Left forelimb (tissue), 1 donor: ENCODE measurements around the gene ZSCAN23.
"Not testable (repeated sequence)": the region's sequence is repeated elsewhere in the genome, so short reads cannot be mapped to it uniquely, and the experiment has no call there.

ENCODE experiments used
- DNase-seq: peaks from one replicate; pipeline ENCODE4 v3.0.0-alpha.2; 2018; ENCODE audit warnings: low spot score

ZSCAN23 gene

GRCh38 chr6:28436404-28436803, 6.9 kb downstream of the ZSCAN23 start:
- no peak for DNase-seq

GRCh38 chr6:28433119-28433518, 10.2 kb downstream of the ZSCAN23 start:
- no peak for DNase-seq

- no peak for DNase-seq
Observed at GRCh38 chr6:28429781-28430180, 13.5 kb downstream of the ZSCAN23 start.

GRCh38 chr6:28425944-28426541, 17.2 kb downstream of the ZSCAN23 start:
- DNase-seq = no peak

GRCh38 chr6:28424163-28424562, 19.1 kb downstream of the ZSCAN23 start:
- DNase-seq = no peak

GRCh38 chr6:28423546-28423945, 19.7 kb downstream of the ZSCAN23 start:
- DNase-seq = no peak

- no peak for DNase-seq
Observed at GRCh38 chr6:28413681-28414080, 29.6 kb downstream of the ZSCAN23 start.

GRCh38 chr6:28410767-28411166, 32.5 kb downstream of the ZSCAN23 start:
- no peak for DNase-seq

- no peak for DNase-seq
Observed at GRCh38 chr6:28408076-28408802, 35.1 kb downstream of the ZSCAN23 start.

GRCh38 chr6:28407401-28407800, 35.9 kb downstream of the ZSCAN23 start:
- no peak for DNase-seq

GRCh38 chr6:28403923-28404322, 39.4 kb downstream of the ZSCAN23 start:
- DNase-seq = not testable (repeated sequence)

- DNase-seq = no peak
Observed at GRCh38 chr6:28402197-28402596, 41.1 kb downstream of the ZSCAN23 start.

- no peak for DNase-seq
Observed at GRCh38 chr6:28401172-28401571, 42.1 kb downstream of the ZSCAN23 start.

GRCh38 chr6:28400122-28400451, 43.2 kb downstream of the ZSCAN23 start:
- no peak for DNase-seq

GRCh38 chr6:28399350-28400121, 43.8 kb downstream of the ZSCAN23 start, which contains the start of gene ZSCAN12:
Gene ZSCAN12, minus strand, starts transcription at chr6:28399747. Its CDS starts 1,342 bp downstream, at chr6:28398405.
- DNase-seq = peak; percentile 88

GRCh38 chr6:28395918-28396317, 47.4 kb downstream of the ZSCAN23 start:
- no peak for DNase-seq

GRCh38 chr6:28393912-28394662, 49.2 kb downstream of the ZSCAN23 start:
- DNase-seq = no peak

- no peak for DNase-seq
Observed at GRCh38 chr6:28390688-28391087, 52.6 kb downstream of the ZSCAN23 start.

- no peak for DNase-seq
Observed at GRCh38 chr6:28384143-28384533, 59.2 kb downstream of the ZSCAN23 start.

GRCh38 chr6:28383235-28384142, 59.8 kb downstream of the ZSCAN23 start:
- DNase-seq = peak; percentile 87
